Measurements from ENCODE around the gene MICA.
"Not testable (repeated sequence)": the region's sequence is repeated elsewhere in the genome, so short reads cannot be mapped to it uniquely, and the experiment has no call there.

MICA gene

DNA sequence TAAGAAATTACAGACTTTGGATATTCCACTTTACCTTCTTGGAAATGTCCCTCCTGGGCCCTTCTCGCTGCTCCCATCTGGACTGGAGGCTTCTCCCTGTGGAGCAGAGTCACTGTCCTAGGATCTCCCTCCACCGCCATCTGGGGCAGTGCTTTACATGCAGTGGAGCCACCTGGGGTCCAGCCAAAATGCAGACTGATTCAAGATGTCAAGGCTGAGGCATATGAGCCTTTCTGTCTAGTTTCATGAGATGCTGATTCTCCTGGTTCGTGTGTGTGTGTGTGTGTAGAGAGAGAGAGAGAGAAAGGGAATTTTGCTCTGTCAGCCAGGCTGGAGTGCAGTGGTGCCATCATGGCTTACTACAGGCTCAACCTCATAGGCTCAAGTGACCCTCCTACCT lies 14.9 kb downstream of the MICA start:
- DNase-seq (ENCODE audit: insufficient read length) (no peak), FAIRE-seq (no peak)
- TF ChIP-seq TAF1 (IDR thresholded peaks at IDR 0.05; ENCODE audit: borderline replicate concordance, low read depth, low read length): no peak
- TF ChIP-seq POLR2AphosphoS5 (IDR thresholded peaks at IDR 0.05; ENCODE audit: low read depth, low read length): no peak
- TF ChIP-seq POLR2A (IDR thresholded peaks at IDR 0.05; ENCODE audit: low read depth, low read length): no peak

DNA sequence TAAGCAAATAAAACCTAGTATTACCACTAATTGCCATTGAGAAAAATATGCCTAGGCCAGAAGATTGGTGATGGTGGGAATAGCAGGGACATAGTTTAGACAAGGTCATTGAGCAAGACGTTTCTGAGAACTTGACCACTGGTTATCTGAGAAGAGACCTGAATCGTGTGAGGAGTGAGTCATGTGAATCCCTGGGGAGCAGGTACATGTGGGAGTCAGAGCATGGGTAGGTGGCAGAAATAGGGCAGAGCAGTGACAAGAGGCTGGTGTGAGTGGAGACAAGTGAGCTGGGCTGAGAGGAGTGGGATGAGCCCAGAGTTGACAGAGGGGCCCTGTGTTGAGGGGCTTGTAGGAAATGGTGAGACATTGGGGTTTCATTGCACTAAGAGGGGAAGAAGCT lies 16.4 kb downstream of the MICA start:
- DNase-seq (ENCODE audit: insufficient read length) (no peak), FAIRE-seq (no peak)
- no peak for TF ChIP-seq POLR2AphosphoS5 (IDR thresholded peaks at IDR 0.05; ENCODE audit: low read depth, low read length)
- TF ChIP-seq POLR2A (IDR thresholded peaks at IDR 0.05; ENCODE audit: low read depth, low read length): no peak
- TF ChIP-seq TAF1 (IDR thresholded peaks at IDR 0.05; ENCODE audit: borderline replicate concordance, low read depth, low read length): no peak

DNA sequence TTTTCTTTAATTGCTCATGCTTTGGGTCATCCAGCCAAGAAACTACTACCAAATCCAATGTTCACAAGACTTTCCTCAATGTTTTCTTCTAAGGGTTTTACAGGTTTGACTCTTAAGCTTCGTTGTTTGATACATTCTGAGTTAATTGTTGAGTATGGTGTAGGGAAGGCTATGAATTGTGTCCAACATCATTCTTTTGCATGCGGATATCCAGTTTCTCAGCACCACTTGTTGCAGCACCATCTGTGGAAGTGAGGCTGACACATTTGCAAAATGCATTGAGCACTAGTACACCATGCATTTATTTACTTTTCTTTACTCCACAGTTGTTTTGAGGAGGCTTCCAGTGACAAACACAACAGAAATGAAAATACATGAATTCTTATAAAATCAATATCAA lies 17.2 kb downstream of the MICA start:
- DNase-seq (ENCODE audit: insufficient read length) (no peak), FAIRE-seq (no peak)
- TF ChIP-seq POLR2A (IDR thresholded peaks at IDR 0.05; ENCODE audit: low read depth, low read length) (no peak), POLR2AphosphoS5 (IDR thresholded peaks at IDR 0.05; ENCODE audit: low read depth, low read length) (no peak), TAF1 (IDR thresholded peaks at IDR 0.05; ENCODE audit: borderline replicate concordance, low read depth, low read length) (no peak)

DNA sequence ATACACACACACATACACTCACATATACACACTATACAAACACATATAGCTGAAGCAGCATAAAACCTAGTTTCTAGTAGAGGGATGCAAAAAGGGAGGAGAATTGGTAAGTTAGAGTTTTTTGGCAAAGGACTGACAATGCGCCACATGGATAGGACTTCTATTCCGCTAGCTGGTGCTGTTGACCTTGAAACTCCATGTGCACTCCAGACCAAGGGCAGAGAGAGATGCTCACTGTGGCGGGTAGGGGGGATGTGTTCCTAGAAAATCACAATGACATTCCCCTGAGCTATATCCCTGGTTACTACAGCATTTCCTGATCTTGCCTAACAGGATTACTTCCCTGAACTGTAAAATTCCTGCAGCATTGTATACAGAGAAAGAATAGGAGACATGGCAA lies 19.2 kb downstream of the MICA start:
- FAIRE-seq: no peak
- TF ChIP-seq POLR2A (IDR thresholded peaks at IDR 0.05; ENCODE audit: low read depth, low read length) (no peak), TAF1 (IDR thresholded peaks at IDR 0.05; ENCODE audit: borderline replicate concordance, low read depth, low read length) (no peak), POLR2AphosphoS5 (IDR thresholded peaks at IDR 0.05; ENCODE audit: low read depth, low read length) (no peak)
- no peak for DNase-seq (ENCODE audit: insufficient read length)

DNA sequence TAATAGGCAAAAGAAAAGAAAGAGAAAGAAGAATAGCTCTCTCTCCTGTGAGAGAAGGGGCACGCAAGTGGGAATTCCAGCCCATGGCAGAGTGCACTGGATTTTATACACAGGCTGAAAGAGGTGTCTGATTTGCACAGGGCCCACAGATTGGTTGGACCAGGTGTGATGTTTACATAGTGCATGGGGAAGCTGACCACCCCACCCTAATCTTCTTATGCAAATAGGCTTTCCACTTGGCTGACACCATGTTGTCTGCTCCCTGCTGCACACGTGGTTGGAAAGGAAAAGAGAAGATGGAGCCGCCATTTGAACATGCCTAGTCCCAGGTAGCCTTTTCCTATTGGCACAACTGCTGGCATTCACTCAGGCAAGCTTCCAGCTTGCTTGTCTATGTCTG lies 20.2 kb downstream of the MICA start:
- FAIRE-seq: no peak

DNA sequence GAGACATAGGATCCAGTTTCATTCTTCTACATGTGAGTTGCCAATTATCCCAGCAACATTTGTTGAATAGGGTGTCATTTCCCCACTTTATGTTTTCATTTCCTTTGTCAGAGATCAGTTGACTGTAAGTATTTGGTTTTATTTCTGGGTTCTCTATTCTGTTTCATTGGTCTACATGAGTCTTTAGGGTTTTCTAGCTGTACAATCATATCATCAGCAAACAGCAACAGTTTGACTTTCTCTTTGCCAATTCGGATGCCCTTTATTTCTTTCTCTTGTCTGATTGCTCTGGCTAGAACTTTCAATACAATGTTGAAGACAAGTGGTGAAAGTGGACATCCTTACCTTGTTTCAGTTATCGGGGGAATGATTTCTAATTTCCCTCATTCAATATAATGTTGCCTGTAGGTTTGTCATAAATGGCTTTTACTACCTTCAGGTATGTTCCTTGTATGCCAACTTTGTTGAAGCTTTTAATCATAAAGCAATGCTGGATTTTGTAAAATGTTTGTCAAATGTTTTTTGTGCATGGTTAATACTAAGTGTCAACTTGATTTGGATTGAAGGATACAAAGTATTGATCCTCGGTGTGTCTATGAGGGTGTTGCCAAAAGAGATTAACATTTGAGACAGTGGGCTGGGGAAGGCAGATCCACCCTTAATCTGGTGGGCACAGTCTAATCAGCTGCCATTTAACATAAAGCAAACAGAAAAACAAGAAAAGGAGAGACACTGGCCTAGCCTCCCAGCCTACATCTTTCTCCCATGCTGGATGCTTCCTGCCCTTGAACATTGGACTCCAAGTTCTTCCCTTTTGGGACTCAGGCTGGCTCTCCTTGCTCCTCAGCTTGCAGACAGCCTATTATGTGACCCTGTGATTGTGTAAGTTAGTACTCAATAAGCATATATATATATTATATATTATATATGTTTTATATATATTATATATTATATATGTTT lies 23.3 kb downstream of the MICA start:
- TF ChIP-seq TAF1 (IDR thresholded peaks at IDR 0.05; ENCODE audit: borderline replicate concordance, low read depth, low read length): no peak
- TF ChIP-seq POLR2AphosphoS5 (IDR thresholded peaks at IDR 0.05; ENCODE audit: low read depth, low read length): no peak
- no peak for DNase-seq (ENCODE audit: insufficient read length)
- no peak for FAIRE-seq

More for the DNA sequence above, 20.2 kb downstream of the MICA start:
- DNase-seq (ENCODE audit: insufficient read length): no peak
- TF ChIP-seq TAF1 (IDR thresholded peaks at IDR 0.05; ENCODE audit: borderline replicate concordance, low read depth, low read length): no peak
- TF ChIP-seq POLR2AphosphoS5 (IDR thresholded peaks at IDR 0.05; ENCODE audit: low read depth, low read length): no peak
- no peak for TF ChIP-seq POLR2A (IDR thresholded peaks at IDR 0.05; ENCODE audit: low read depth, low read length)

DNA sequence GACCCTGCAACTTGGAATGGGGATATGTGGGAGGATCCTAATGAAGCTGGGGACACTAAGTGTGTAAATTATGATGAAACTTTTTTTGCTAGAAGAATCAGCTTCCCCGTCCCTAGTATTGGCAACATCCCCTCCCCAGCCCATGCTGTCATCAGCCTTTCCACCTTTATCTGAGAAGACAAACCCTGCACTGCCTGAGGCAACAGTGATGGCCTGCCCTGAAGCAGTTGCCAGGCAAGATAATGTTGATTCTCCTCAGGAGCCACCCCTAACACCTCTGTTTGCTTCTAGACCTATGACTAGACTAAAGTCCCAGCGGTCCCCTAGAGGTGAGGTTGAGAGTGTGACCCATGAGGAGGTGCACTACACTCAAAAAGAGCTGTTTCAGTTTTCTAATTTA lies 27.1 kb downstream of the MICA start:
- DNase-seq (ENCODE audit: insufficient read length): no peak
- no peak for FAIRE-seq
- TF ChIP-seq POLR2A (IDR thresholded peaks at IDR 0.05; ENCODE audit: low read depth, low read length) (no peak), POLR2AphosphoS5 (IDR thresholded peaks at IDR 0.05; ENCODE audit: low read depth, low read length) (no peak), TAF1 (IDR thresholded peaks at IDR 0.05; ENCODE audit: borderline replicate concordance, low read depth, low read length) (no peak)

DNA sequence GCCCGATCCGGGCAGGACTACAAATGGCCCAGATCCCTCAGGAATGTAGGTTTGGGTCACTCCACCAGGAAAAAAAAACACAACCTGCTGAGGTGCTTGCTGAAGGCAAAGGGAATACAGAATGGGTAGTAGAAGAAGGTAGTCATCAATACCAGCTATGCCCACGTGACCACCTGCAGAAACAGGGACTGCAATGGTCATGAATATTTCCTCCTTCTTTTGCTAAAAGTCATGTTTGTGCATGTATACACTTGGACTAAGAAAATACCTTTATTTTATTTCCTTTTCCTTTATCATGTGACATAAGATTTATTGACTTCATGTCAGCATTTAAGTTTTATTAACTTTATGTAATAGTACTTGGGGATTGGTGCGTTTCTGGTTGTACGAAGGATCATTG lies 31.7 kb downstream of the MICA start:
- DNase-seq (ENCODE audit: insufficient read length); FAIRE-seq: not testable (repeated sequence)

DNA sequence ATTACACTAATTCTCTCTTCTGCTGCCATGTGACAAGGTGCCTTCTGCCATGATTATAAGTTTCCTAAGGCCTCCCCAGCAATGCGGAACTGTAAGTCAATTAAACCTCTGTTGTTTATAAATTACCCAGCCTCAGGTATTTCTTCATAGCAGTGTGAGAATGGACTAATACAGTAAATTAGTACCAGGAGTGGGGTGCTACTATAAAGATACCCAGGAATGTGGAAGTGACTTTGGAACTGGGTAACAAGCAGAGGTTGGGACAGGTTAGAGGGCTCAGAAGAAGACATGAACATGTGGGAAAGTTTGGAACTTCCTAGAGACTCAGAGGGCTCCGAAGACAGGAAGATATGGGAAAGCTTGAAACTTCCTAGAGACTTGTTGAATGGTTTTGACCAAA lies 34.8 kb downstream of the MICA start:
- TF ChIP-seq POLR2A (IDR thresholded peaks at IDR 0.05; ENCODE audit: low read depth, low read length) (no peak), POLR2AphosphoS5 (IDR thresholded peaks at IDR 0.05; ENCODE audit: low read depth, low read length) (no peak), TAF1 (IDR thresholded peaks at IDR 0.05; ENCODE audit: borderline replicate concordance, low read depth, low read length) (no peak)
- no peak for DNase-seq (ENCODE audit: insufficient read length)
- no peak for FAIRE-seq

DNA sequence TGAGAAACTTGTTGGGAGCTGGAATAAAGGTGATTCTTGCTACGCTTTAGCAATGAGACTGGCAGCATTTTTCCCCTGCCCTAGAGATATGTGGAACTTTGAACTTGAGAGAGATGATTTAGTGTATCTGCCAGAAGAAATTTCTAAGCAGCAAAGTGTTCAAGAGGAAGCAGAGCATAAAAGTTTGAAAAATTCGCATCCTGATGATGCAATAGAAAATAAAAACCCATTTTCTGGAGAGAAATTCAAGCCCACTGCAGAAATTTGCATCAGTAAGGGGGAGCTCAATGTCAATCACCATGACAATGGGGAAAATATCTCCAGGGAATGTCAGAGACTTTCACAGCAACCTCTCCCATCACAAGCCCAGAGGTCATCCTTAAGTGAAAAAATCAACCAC lies 35.3 kb downstream of the MICA start:
- FAIRE-seq (no peak), DNase-seq (ENCODE audit: insufficient read length) (no peak)
- TF ChIP-seq POLR2A (IDR thresholded peaks at IDR 0.05; ENCODE audit: low read depth, low read length): no peak
- no peak for TF ChIP-seq TAF1 (IDR thresholded peaks at IDR 0.05; ENCODE audit: borderline replicate concordance, low read depth, low read length)
- TF ChIP-seq POLR2AphosphoS5 (IDR thresholded peaks at IDR 0.05; ENCODE audit: low read depth, low read length): no peak

DNA sequence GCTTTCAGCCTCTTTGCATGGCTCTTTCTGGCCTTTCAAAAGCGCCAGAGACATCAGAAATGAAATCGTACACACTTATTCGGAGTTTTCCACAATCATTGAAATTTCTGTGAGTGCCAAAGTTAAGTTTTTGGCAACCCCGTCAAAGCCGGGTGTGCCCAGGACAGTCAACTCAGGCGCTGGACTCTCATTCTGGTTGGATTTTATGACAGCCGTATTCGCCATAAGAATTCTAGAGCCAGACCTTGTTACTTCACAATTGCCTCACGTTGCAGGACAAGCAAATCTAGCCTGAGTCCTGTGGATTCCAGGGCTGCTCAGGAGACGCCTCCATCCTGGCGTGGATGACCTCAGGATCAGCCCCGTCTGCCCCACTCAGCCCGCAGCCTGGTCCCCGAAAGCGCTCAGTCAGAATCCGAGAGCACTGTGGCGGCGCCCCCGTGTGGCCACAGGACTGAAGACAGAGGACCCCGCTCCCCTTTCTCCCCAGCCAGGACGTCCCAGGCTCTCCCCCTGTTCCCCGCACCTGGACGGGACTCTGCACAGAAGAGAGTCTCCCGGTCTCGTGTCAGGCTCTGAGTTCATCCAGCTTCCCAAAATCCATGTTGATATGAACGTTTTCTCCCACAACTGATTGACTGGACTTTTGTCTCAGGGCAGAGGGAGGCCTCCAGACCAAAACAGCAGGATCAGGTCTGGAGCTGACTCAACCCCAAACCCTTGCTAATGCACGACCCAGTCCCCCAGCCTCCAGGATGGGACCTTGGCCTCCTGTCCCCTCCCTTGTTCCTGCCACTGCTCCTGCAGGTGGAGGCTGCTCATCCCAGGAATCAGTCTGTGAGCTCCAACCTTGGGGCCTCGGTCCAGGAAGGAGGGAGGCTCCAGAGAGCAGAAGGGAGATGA lies 38.2 kb downstream of the MICA start:
- FAIRE-seq (peak; percentile 83), DNase-seq (ENCODE audit: insufficient read length) (peak; percentile 62)
- TF ChIP-seq POLR2A (IDR thresholded peaks at IDR 0.05; ENCODE audit: low read depth, low read length) (no peak), POLR2AphosphoS5 (IDR thresholded peaks at IDR 0.05; ENCODE audit: low read depth, low read length) (no peak), TAF1 (IDR thresholded peaks at IDR 0.05; ENCODE audit: borderline replicate concordance, low read depth, low read length) (no peak)

DNA sequence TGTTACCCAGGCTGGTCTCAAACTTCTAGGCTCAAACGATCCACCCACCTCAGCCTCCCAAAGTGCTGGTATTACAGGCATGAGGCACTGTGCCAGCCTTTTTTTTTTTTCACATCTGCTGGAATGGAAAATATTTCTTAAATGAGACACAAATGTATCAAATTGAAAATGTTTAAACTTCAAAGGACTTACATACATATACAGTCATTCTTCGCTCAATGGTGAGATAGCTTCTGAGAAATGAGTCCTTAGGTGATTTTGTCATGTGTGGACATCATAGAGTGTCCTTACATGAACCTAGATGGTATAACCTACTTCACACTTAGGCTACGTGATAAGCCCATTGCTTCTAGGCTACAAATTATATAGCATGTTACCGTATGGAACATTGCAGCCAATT lies 43.1 kb downstream of the MICA start:
- TF ChIP-seq POLR2A (IDR thresholded peaks at IDR 0.05; ENCODE audit: low read depth, low read length): no peak
- no peak for TF ChIP-seq POLR2AphosphoS5 (IDR thresholded peaks at IDR 0.05; ENCODE audit: low read depth, low read length)
- TF ChIP-seq TAF1 (IDR thresholded peaks at IDR 0.05; ENCODE audit: borderline replicate concordance, low read depth, low read length): no peak
- FAIRE-seq (no peak), DNase-seq (ENCODE audit: insufficient read length) (no peak)

DNA sequence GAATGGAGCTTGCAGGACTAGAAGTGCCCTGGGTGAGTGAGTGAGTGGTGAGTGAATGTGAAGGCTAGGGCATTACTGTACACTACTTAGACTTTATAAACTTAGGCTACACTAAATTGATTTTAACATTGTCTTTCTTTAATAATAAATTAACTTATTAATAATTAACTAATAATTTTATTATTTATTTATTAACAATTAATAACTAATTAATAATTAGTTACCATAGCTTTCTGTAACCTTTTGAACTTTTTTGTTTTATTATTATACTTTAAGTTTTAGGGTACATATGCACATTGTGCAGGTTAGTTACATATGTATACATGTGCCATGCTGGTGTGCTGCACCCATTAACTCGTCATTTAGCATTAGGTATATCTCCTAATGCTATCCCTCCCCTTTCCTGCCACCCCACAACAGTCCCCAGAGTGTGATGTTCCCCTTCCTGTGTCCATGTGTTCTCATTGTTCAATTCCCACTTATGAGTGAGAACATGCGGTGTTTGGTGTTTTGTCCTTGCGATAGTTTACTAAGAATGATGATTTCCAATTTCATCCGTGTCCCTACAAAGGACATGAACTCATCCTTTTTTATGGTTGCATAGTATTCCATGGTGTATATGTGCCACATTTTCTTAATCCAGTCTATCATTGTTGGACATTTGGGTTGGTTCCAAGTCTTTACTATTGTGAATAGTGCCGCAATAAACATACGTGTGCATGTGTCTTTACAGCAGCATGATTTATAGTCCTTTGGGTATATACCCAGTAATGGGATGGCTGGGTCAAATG lies 43.8 kb downstream of the MICA start:
- DNase-seq (ENCODE audit: insufficient read length); FAIRE-seq: not testable (repeated sequence)
